Measurements from ENCODE around the gene ORC3. TPM values are rescaled to one million over a fixed set of nuclear protein-coding genes. Genes with fewer than 3 reads are reported as not detected.

ORC3 gene
- total RNA-seq, 1 donor from 2014 or later: 20.5 TPM

GRCh38 chr6:87618531-87618930 is 28.6 kb downstream of the ORC3 start:
- Histone ChIP-seq H3K9me3 (replicated peaks) (no peaks in the 10 kb centered on the region), H3K36me3 (peaks cover 27% of the 10 kb centered on the region), H3K27ac (replicated peaks) (peak overlapping the region; percentile 77), H3K4me3 (no peak overlapping the region), H3K4me1 (peaks cover 15% of the 10 kb centered on the region), H3K27me3 (ENCODE audit: low read depth) (no peaks in the 10 kb centered on the region)
- DNase-seq: no peak
- intact Hi-C loops (cut with micrococcal nuclease): no loop called here
- TF ChIP-seq, protein P1, sequence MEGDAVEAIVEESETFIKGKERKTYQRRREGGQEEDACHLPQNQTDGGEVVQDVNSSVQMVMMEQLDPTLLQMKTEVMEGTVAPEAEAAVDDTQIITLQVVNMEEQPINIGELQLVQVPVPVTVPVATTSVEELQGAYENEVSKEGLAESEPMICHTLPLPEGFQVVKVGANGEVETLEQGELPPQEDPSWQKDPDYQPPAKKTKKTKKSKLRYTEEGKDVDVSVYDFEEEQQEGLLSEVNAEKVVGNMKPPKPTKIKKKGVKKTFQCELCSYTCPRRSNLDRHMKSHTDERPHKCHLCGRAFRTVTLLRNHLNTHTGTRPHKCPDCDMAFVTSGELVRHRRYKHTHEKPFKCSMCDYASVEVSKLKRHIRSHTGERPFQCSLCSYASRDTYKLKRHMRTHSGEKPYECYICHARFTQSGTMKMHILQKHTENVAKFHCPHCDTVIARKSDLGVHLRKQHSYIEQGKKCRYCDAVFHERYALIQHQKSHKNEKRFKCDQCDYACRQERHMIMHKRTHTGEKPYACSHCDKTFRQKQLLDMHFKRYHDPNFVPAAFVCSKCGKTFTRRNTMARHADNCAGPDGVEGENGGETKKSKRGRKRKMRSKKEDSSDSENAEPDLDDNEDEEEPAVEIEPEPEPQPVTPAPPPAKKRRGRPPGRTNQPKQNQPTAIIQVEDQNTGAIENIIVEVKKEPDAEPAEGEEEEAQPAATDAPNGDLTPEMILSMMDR (IDR thresholded peaks at IDR 0.05; ENCODE audit: borderline replicate concordance): no peak

DNA sequence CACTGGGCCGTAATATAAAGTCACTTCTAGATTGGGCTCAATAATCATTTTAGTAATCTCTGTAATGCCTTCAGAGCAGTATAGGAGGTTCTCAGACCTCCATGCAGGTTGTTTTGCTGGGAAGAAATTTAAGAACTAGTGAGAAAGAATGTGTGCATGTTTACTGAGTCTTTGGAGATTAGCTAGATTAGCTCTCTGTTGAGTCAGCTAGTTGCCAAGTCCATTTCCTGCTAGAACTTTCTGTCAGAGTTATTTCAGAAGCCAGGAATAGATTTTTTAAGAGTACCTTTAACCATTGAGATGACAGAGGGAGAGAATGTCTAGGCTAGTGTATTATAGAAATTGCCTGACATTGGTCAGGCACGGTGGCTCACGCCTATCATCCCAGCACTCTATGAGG is 33.3 kb downstream of the ORC3 start:
- Histone ChIP-seq H3K27me3 (ENCODE audit: low read depth) (no peaks in the 10 kb centered on the region), H3K4me1 (peaks cover 18% of the 10 kb centered on the region), H3K9me3 (replicated peaks) (no peaks in the 10 kb centered on the region), H3K4me3 (no peak overlapping the region), H3K36me3 (peaks cover 26% of the 10 kb centered on the region), H3K27ac (replicated peaks) (peak overlapping the region; percentile 31)
- intact Hi-C loops (cut with micrococcal nuclease): no loop called here
- TF ChIP-seq, protein P1 (IDR thresholded peaks at IDR 0.05; ENCODE audit: borderline replicate concordance): no peak
- no peak for DNase-seq

- intact Hi-C loops (cut with micrococcal nuclease): no loop called here
- TF ChIP-seq, protein P1 (IDR thresholded peaks at IDR 0.05; ENCODE audit: borderline replicate concordance): no peak
- Histone ChIP-seq H3K36me3 (peaks cover 20% of the 10 kb centered on the region), H3K9me3 (replicated peaks) (no peaks in the 10 kb centered on the region), H3K4me3 (no peak overlapping the region), H3K27me3 (ENCODE audit: low read depth) (no peaks in the 10 kb centered on the region), H3K4me1 (peaks cover 9% of the 10 kb centered on the region), H3K27ac (replicated peaks) (no peak overlapping the region)
- DNase-seq: no peak
These were observed 38.5 kb downstream of the ORC3 start for GRCh38 chr6:87628424-87628823.

- peaks cover 5% of the 10 kb centered on the region for H3K4me1 ChIP-seq
- no peaks in the 10 kb centered on the region for H3K27me3 ChIP-seq (ENCODE audit: low read depth)
- H3K27ac ChIP-seq (replicated peaks): no peak overlapping the region
- H3K36me3 ChIP-seq: peaks cover 17% of the 10 kb centered on the region
- intact Hi-C loops (cut with micrococcal nuclease): no loop called here
- H3K9me3 ChIP-seq (replicated peaks): no peaks in the 10 kb centered on the region
- no peak for DNase-seq
- TF ChIP-seq, protein P1 (IDR thresholded peaks at IDR 0.05; ENCODE audit: borderline replicate concordance): no peak
- no peak overlapping the region for H3K4me3 ChIP-seq
These were observed 38.9 kb downstream of the ORC3 start for GRCh38 chr6:87628881-87629280.

DNA sequence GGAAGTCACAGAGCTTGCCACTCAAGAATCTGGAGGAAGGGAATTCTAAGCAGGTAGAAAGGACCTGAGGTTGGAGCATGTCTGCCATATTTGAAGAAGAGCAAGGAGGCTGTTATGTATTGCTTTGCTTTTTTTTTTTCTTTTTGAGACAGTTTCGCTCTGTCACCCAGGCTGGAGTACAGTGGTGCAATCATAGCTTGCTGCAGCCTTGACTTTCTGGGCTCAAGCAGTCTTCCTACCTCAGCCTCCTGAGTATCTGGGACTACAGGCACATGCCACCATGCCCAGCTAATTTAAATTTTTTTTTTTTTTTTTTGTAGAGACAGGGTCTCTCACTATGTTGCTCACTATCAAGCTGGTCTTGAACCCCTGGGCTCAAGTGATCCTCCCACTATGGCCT is 40.8 kb downstream of the ORC3 start:
- Histone ChIP-seq H3K27ac (replicated peaks) (no peak overlapping the region), H3K4me1 (peaks cover 5% of the 10 kb centered on the region), H3K4me3 (no peak overlapping the region), H3K9me3 (replicated peaks) (no peaks in the 10 kb centered on the region), H3K36me3 (peaks cover 20% of the 10 kb centered on the region), H3K27me3 (ENCODE audit: low read depth) (no peaks in the 10 kb centered on the region)
- TF ChIP-seq, protein P1 (IDR thresholded peaks at IDR 0.05; ENCODE audit: borderline replicate concordance): no peak
- intact Hi-C loops (cut with micrococcal nuclease): no loop called here
- no peak for DNase-seq

GRCh38 chr6:87633851-87634250 is 43.9 kb downstream of the ORC3 start:
- DNase-seq: no peak
- TF ChIP-seq, protein P1 (IDR thresholded peaks at IDR 0.05; ENCODE audit: borderline replicate concordance): no peak
- Histone ChIP-seq H3K9me3 (replicated peaks) (no peaks in the 10 kb centered on the region), H3K27me3 (ENCODE audit: low read depth) (no peaks in the 10 kb centered on the region), H3K27ac (replicated peaks) (no peak overlapping the region), H3K36me3 (peaks cover 33% of the 10 kb centered on the region), H3K4me1 (peaks cover 12% of the 10 kb centered on the region), H3K4me3 (no peak overlapping the region)
- intact Hi-C loops (cut with micrococcal nuclease): no loop called here
